ENCODE measurements around the gene RNF148.

Gene RNF148

GRCh38 chr7:122743211-122743610 is 40.5 kb upstream of the RNF148 start:
- Histone ChIP-seq H2BK120ac (ENCODE audit: insufficient read depth, low read length, poor library complexity) (no peak overlapping the region), H2BK5ac (ENCODE audit: low read depth, low read length, poor library complexity) (no peak overlapping the region), H3K36me3 (ENCODE audit: control insufficient read depth in 1 of 2, insufficient read depth in 2 of 2, low read length in 2 of 2) (no peaks in the 10 kb centered on the region), H3K4me1 (ENCODE audit: control insufficient read depth in 1 of 2, insufficient read depth in 2 of 2, low read length in 2 of 2) (no peaks in the 10 kb centered on the region), H3K18ac (ENCODE audit: low read length) (no peak overlapping the region), H3K4me3 (ENCODE audit: low read depth, low read length) (no peak overlapping the region), H3K27ac (ENCODE audit: low read depth, low read length) (no peak overlapping the region), H3K14ac (ENCODE audit: low read length) (no peak overlapping the region), H2AFZ (ENCODE audit: insufficient read depth, low read length, poor library complexity) (no peak overlapping the region), H2AK5ac (ENCODE audit: low read length) (no peak overlapping the region), H3K79me2 (ENCODE audit: control insufficient read depth, insufficient read depth, low read length, poor library complexity) (no peaks in the 10 kb centered on the region), H3K9me3 (ENCODE audit: insufficient read depth, low read depth, low read length) (no peaks in the 10 kb centered on the region), H2BK12ac (ENCODE audit: low read length) (no peak overlapping the region), H4K8ac (ENCODE audit: low read depth, low read length) (no peak overlapping the region), H3K4me2 (ENCODE audit: low read length) (no peak overlapping the region), H3K79me1 (ENCODE audit: low read length) (no peaks in the 10 kb centered on the region), H4K91ac (ENCODE audit: low read depth, low read length) (no peak overlapping the region), H3K27me3 (ENCODE audit: insufficient read depth, low read length) (no peaks in the 10 kb centered on the region), H3K23ac (ENCODE audit: low read length) (no peak overlapping the region), H4K12ac (ENCODE audit: low read depth, low read length) (no peak overlapping the region), H3K9ac (ENCODE audit: low read length) (no peak overlapping the region), H3K4ac (ENCODE audit: low read depth, low read length) (no peak overlapping the region)
- DNase-seq: no peak

- no peak overlapping the region for H3K4me2 ChIP-seq (ENCODE audit: low read length)
- no peaks in the 10 kb centered on the region for H3K36me3 ChIP-seq (ENCODE audit: control insufficient read depth in 1 of 2, insufficient read depth in 2 of 2, low read length in 2 of 2)
- H4K12ac ChIP-seq (ENCODE audit: low read depth, low read length): no peak overlapping the region
- no peak overlapping the region for H3K27ac ChIP-seq (ENCODE audit: low read depth, low read length)
- H3K4ac ChIP-seq (ENCODE audit: low read depth, low read length): no peak overlapping the region
- H3K18ac ChIP-seq (ENCODE audit: low read length): no peak overlapping the region
- H2AFZ ChIP-seq (ENCODE audit: insufficient read depth, low read length, poor library complexity): no peak overlapping the region
- H3K4me1 ChIP-seq (ENCODE audit: control insufficient read depth in 1 of 2, insufficient read depth in 2 of 2, low read length in 2 of 2): no peaks in the 10 kb centered on the region
- H3K9me3 ChIP-seq (ENCODE audit: insufficient read depth, low read depth, low read length): no peaks in the 10 kb centered on the region
- no peak overlapping the region for H3K9ac ChIP-seq (ENCODE audit: low read length)
- H3K23ac ChIP-seq (ENCODE audit: low read length): no peak overlapping the region
- no peak overlapping the region for H2AK5ac ChIP-seq (ENCODE audit: low read length)
- H3K4me3 ChIP-seq (ENCODE audit: low read depth, low read length): no peak overlapping the region
- no peak for DNase-seq
- no peak overlapping the region for H3K14ac ChIP-seq (ENCODE audit: low read length)
- no peak overlapping the region for H2BK120ac ChIP-seq (ENCODE audit: insufficient read depth, low read length, poor library complexity)
- H3K79me2 ChIP-seq (ENCODE audit: control insufficient read depth, insufficient read depth, low read length, poor library complexity): no peaks in the 10 kb centered on the region
- H4K91ac ChIP-seq (ENCODE audit: low read depth, low read length): no peak overlapping the region
- no peak overlapping the region for H2BK12ac ChIP-seq (ENCODE audit: low read length)
- no CpG with 5 or more reads among the region's 2 CpGs for whole genome bisulfite sequencing (ENCODE audit: extremely low coverage, insufficient coverage, insufficient read length)
- H3K27me3 ChIP-seq (ENCODE audit: insufficient read depth, low read length): no peaks in the 10 kb centered on the region
- no peak overlapping the region for H2BK5ac ChIP-seq (ENCODE audit: low read depth, low read length, poor library complexity)
- no peaks in the 10 kb centered on the region for H3K79me1 ChIP-seq (ENCODE audit: low read length)
- no peak overlapping the region for H4K8ac ChIP-seq (ENCODE audit: low read depth, low read length)
These were observed 36.2 kb upstream of the RNF148 start for GRCh38 chr7:122738947-122739346.

GRCh38 chr7:122736183-122736582 is 33.5 kb upstream of the RNF148 start:
- no peaks in the 10 kb centered on the region for H3K9me3 ChIP-seq (ENCODE audit: insufficient read depth, low read depth, low read length)
- no peak overlapping the region for H3K4me3 ChIP-seq (ENCODE audit: low read depth, low read length)
- WGBS (ENCODE audit: extremely low coverage, insufficient coverage, insufficient read length): no CpG with 5 or more reads among the region's 1 CpG
- no peak for DNase-seq
- no peaks in the 10 kb centered on the region for H3K79me1 ChIP-seq (ENCODE audit: low read length)
- no peak overlapping the region for H4K12ac ChIP-seq (ENCODE audit: low read depth, low read length)
- H3K36me3 ChIP-seq (ENCODE audit: control insufficient read depth in 1 of 2, insufficient read depth in 2 of 2, low read length in 2 of 2): no peaks in the 10 kb centered on the region
- no peak overlapping the region for H2BK5ac ChIP-seq (ENCODE audit: low read depth, low read length, poor library complexity)
- H2AK5ac ChIP-seq (ENCODE audit: low read length): no peak overlapping the region
- no peak overlapping the region for H4K8ac ChIP-seq (ENCODE audit: low read depth, low read length)
- no peaks in the 10 kb centered on the region for H3K79me2 ChIP-seq (ENCODE audit: control insufficient read depth, insufficient read depth, low read length, poor library complexity)
- H3K23ac ChIP-seq (ENCODE audit: low read length): no peak overlapping the region
- no peak overlapping the region for H3K27ac ChIP-seq (ENCODE audit: low read depth, low read length)
- H2BK12ac ChIP-seq (ENCODE audit: low read length): no peak overlapping the region
- no peak overlapping the region for H2BK120ac ChIP-seq (ENCODE audit: insufficient read depth, low read length, poor library complexity)
- H3K14ac ChIP-seq (ENCODE audit: low read length): no peak overlapping the region
- H3K27me3 ChIP-seq (ENCODE audit: insufficient read depth, low read length): no peaks in the 10 kb centered on the region
- H4K91ac ChIP-seq (ENCODE audit: low read depth, low read length): no peak overlapping the region
- H2AFZ ChIP-seq (ENCODE audit: insufficient read depth, low read length, poor library complexity): no peak overlapping the region
- no peaks in the 10 kb centered on the region for H3K4me1 ChIP-seq (ENCODE audit: control insufficient read depth in 1 of 2, insufficient read depth in 2 of 2, low read length in 2 of 2)
- no peak overlapping the region for H3K4me2 ChIP-seq (ENCODE audit: low read length)
- H3K18ac ChIP-seq (ENCODE audit: low read length): no peak overlapping the region
- H3K4ac ChIP-seq (ENCODE audit: low read depth, low read length): no peak overlapping the region
- H3K9ac ChIP-seq (ENCODE audit: low read length): no peak overlapping the region

- Histone ChIP-seq H3K4me2 (ENCODE audit: low read length) (no peak overlapping the region), H3K79me2 (ENCODE audit: control insufficient read depth, insufficient read depth, low read length, poor library complexity) (no peaks in the 10 kb centered on the region), H3K79me1 (ENCODE audit: low read length) (no peaks in the 10 kb centered on the region), H3K18ac (ENCODE audit: low read length) (no peak overlapping the region), H3K27me3 (ENCODE audit: insufficient read depth, low read length) (no peaks in the 10 kb centered on the region), H3K23ac (ENCODE audit: low read length) (no peak overlapping the region), H3K27ac (ENCODE audit: low read depth, low read length) (no peak overlapping the region), H3K4me3 (ENCODE audit: low read depth, low read length) (no peak overlapping the region), H3K9ac (ENCODE audit: low read length) (no peak overlapping the region), H3K4ac (ENCODE audit: low read depth, low read length) (no peak overlapping the region), H3K36me3 (ENCODE audit: control insufficient read depth in 1 of 2, insufficient read depth in 2 of 2, low read length in 2 of 2) (no peaks in the 10 kb centered on the region), H3K4me1 (ENCODE audit: control insufficient read depth in 1 of 2, insufficient read depth in 2 of 2, low read length in 2 of 2) (no peaks in the 10 kb centered on the region), H4K8ac (ENCODE audit: low read depth, low read length) (no peak overlapping the region), H2BK12ac (ENCODE audit: low read length) (no peak overlapping the region), H4K91ac (ENCODE audit: low read depth, low read length) (no peak overlapping the region), H2AFZ (ENCODE audit: insufficient read depth, low read length, poor library complexity) (no peak overlapping the region), H2AK5ac (ENCODE audit: low read length) (no peak overlapping the region), H2BK120ac (ENCODE audit: insufficient read depth, low read length, poor library complexity) (no peak overlapping the region), H3K9me3 (ENCODE audit: insufficient read depth, low read depth, low read length) (no peaks in the 10 kb centered on the region), H2BK5ac (ENCODE audit: low read depth, low read length, poor library complexity) (no peak overlapping the region), H4K12ac (ENCODE audit: low read depth, low read length) (no peak overlapping the region), H3K14ac (ENCODE audit: low read length) (no peak overlapping the region)
- no CpG with 5 or more reads among the region's 1 CpG for WGBS (ENCODE audit: extremely low coverage, insufficient coverage, insufficient read length)
- no peak for DNase-seq
These were observed 25.0 kb upstream of the RNF148 start for GRCh38 chr7:122727759-122728158.

GRCh38 chr7:122727354-122727753 is 24.6 kb upstream of the RNF148 start:
- H3K23ac ChIP-seq (ENCODE audit: low read length): no peak overlapping the region
- H2BK120ac ChIP-seq (ENCODE audit: insufficient read depth, low read length, poor library complexity): no peak overlapping the region
- H3K79me1 ChIP-seq (ENCODE audit: low read length): no peaks in the 10 kb centered on the region
- no peak overlapping the region for H2AK5ac ChIP-seq (ENCODE audit: low read length)
- H3K4me2 ChIP-seq (ENCODE audit: low read length): no peak overlapping the region
- no peak overlapping the region for H4K12ac ChIP-seq (ENCODE audit: low read depth, low read length)
- no peak overlapping the region for H4K91ac ChIP-seq (ENCODE audit: low read depth, low read length)
- H3K14ac ChIP-seq (ENCODE audit: low read length): no peak overlapping the region
- no peaks in the 10 kb centered on the region for H3K79me2 ChIP-seq (ENCODE audit: control insufficient read depth, insufficient read depth, low read length, poor library complexity)
- DNase-seq: peak in 1 of 2 donors; percentile 26
- H3K4me3 ChIP-seq (ENCODE audit: low read depth, low read length): no peak overlapping the region
- H3K27me3 ChIP-seq (ENCODE audit: insufficient read depth, low read length): no peaks in the 10 kb centered on the region
- no peaks in the 10 kb centered on the region for H3K9me3 ChIP-seq (ENCODE audit: insufficient read depth, low read depth, low read length)
- no peak overlapping the region for H2BK12ac ChIP-seq (ENCODE audit: low read length)
- no peak overlapping the region for H2BK5ac ChIP-seq (ENCODE audit: low read depth, low read length, poor library complexity)
- H3K18ac ChIP-seq (ENCODE audit: low read length): no peak overlapping the region
- H3K27ac ChIP-seq (ENCODE audit: low read depth, low read length): no peak overlapping the region
- H4K8ac ChIP-seq (ENCODE audit: low read depth, low read length): no peak overlapping the region
- H3K4me1 ChIP-seq (ENCODE audit: control insufficient read depth in 1 of 2, insufficient read depth in 2 of 2, low read length in 2 of 2): no peaks in the 10 kb centered on the region
- no peak overlapping the region for H2AFZ ChIP-seq (ENCODE audit: insufficient read depth, low read length, poor library complexity)
- H3K36me3 ChIP-seq (ENCODE audit: control insufficient read depth in 1 of 2, insufficient read depth in 2 of 2, low read length in 2 of 2): no peaks in the 10 kb centered on the region
- H3K4ac ChIP-seq (ENCODE audit: low read depth, low read length): no peak overlapping the region
- no peak overlapping the region for H3K9ac ChIP-seq (ENCODE audit: low read length)

All from trophoblast cell (in vitro differentiated cells and primary cell).